Endothelial cell (in vitro differentiated cells): ENCODE results near the gene HLF. TPM values are rescaled to one million over a fixed set of nuclear protein-coding genes. Genes with fewer than 3 reads are reported as not detected.

Experiments
- DNase-seq: peaks from one replicate; pipeline ENCODE4 v3.0.0; 2021; ENCODE audit warnings: low spot score
- H3K27ac Mint-ChIP-seq: one replicate; pipeline ENCODE4 v1.8.0; 2021; ENCODE audit warnings: mixed read lengths, inconsistent platforms; ENCODE audit not compliant: unreplicated experiment
- H3K27me3 Mint-ChIP-seq: one replicate; pipeline ENCODE4 v1.8.0; 2021; ENCODE audit warnings: mild to moderate bottlenecking, moderate library complexity, mixed read lengths, inconsistent platforms; ENCODE audit not compliant: unreplicated experiment
- H3K36me3 Mint-ChIP-seq: one replicate; pipeline ENCODE4 v1.8.0; 2021; ENCODE audit warnings: mild to moderate bottlenecking, low read depth, mixed read lengths, inconsistent platforms; ENCODE audit not compliant: unreplicated experiment
- H3K4me1 Mint-ChIP-seq: one replicate; pipeline ENCODE4 v1.8.0; 2021; ENCODE audit warnings: mild to moderate bottlenecking, mixed read lengths, inconsistent platforms; ENCODE audit not compliant: unreplicated experiment
- H3K4me3 Mint-ChIP-seq: one replicate; pipeline ENCODE4 v1.8.0; 2021; ENCODE audit warnings: mild to moderate bottlenecking, mixed read lengths, inconsistent platforms; ENCODE audit not compliant: unreplicated experiment
- H3K9me3 Mint-ChIP-seq: one replicate; pipeline ENCODE4 v1.8.0; 2021; ENCODE audit warnings: mixed read lengths, inconsistent platforms; ENCODE audit not compliant: unreplicated experiment
- total RNA-seq: library from RNA; stranded (reverse); fragmentation: NEBNext Ultra II Directional; extraction: Animal tissue kit (Norgen Biotek cat#: 25700); gene quantifications from one replicate; pipeline ENCODE4 v1.2.1, GENCODE V29; 2021; ENCODE audit not compliant: unreplicated experiment
- TF ChIP-seq, protein P1 (sequence below): fragments of 200-600 bp; sonication (generic); IDR thresholded peaks from one replicate; pipeline ENCODE4 v1.5.0; 2021; ENCODE audit warnings: antibody characterized with exemption; ENCODE audit not compliant: unreplicated experiment

Gene HLF
- total RNA-seq, 1 donor from 2014 or later, result not detected

DNA sequence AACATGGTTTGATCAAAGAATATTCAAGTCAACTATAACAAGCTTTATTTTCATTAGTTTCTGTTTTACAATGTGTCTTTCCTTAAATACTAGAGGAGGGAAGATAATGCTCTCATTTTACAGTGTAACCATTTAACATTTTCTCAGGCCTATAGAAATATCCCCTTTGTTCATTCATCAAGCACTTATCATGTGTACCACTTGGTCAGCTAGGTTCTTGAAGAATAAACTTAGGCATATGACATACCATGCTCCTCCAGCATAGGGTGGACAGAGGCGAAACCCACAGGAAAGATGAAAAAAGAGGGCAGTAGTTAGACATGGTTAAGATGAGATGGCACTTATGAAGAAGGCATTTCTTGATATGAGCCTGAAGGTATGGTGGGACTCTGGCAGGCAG is 34.0 kb upstream of the HLF start:
- peaks cover 2% of the 10 kb centered on the region for H3K27me3 Mint-ChIP-seq
- TF ChIP-seq, protein P1, sequence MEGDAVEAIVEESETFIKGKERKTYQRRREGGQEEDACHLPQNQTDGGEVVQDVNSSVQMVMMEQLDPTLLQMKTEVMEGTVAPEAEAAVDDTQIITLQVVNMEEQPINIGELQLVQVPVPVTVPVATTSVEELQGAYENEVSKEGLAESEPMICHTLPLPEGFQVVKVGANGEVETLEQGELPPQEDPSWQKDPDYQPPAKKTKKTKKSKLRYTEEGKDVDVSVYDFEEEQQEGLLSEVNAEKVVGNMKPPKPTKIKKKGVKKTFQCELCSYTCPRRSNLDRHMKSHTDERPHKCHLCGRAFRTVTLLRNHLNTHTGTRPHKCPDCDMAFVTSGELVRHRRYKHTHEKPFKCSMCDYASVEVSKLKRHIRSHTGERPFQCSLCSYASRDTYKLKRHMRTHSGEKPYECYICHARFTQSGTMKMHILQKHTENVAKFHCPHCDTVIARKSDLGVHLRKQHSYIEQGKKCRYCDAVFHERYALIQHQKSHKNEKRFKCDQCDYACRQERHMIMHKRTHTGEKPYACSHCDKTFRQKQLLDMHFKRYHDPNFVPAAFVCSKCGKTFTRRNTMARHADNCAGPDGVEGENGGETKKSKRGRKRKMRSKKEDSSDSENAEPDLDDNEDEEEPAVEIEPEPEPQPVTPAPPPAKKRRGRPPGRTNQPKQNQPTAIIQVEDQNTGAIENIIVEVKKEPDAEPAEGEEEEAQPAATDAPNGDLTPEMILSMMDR, result no peak
- H3K36me3 Mint-ChIP-seq, result no peaks in the 10 kb centered on the region
- H3K9me3 Mint-ChIP-seq, result no peaks in the 10 kb centered on the region
- H3K4me3 Mint-ChIP-seq, result no peak overlapping the region
- no peak for DNase-seq
- no peak overlapping the region for H3K27ac Mint-ChIP-seq
- no peaks in the 10 kb centered on the region for H3K4me1 Mint-ChIP-seq

DNA sequence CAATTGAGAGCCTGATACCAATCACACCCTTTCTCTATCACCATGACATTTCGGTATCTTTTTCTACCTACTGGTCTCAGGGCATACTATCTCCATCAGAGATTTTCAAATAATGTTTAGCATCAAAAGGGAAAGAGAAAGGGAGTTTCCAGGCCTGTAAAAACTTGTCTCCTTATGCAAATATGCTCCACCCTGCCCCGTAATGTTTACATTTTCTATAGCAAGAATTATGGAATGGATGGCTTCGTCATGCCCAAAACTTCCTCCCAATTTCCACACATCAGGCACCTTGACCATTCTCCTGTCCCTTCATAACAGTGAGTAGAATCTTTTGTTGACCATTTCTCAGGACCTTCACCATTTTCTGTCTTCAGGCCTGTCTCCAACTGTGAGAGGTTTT is 30.9 kb upstream of the HLF start:
- no peaks in the 10 kb centered on the region for H3K9me3 Mint-ChIP-seq
- H3K4me1 Mint-ChIP-seq, result no peaks in the 10 kb centered on the region
- TF ChIP-seq, protein P1, result no peak
- H3K4me3 Mint-ChIP-seq, result no peak overlapping the region
- peaks cover 2% of the 10 kb centered on the region for H3K27me3 Mint-ChIP-seq
- no peaks in the 10 kb centered on the region for H3K36me3 Mint-ChIP-seq
- no peak for DNase-seq
- no peak overlapping the region for H3K27ac Mint-ChIP-seq

DNA sequence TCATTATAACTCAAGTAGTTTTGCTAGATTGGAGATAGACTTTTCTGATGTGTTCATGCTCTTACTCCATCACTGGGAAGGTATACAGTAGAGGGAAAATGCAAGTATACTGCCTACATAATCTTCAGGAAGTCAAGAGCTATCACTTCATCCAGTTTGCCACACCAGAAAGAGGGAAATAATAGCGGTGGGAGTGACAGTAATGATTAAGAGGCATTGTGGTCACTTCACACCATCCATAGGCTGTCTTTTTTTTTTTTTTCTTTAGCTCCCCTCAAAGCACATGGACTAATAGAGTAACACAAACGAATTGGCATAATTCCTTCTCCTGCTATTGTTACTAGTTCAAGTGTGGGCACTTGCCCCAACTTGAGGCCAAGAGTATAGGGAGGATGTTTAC is 28.4 kb upstream of the HLF start:
- Mint-ChIP-seq H3K27me3 (peaks cover 4% of the 10 kb centered on the region), H3K4me3 (no peak overlapping the region), H3K9me3 (no peaks in the 10 kb centered on the region), H3K4me1 (no peaks in the 10 kb centered on the region), H3K27ac (no peak overlapping the region), H3K36me3 (no peaks in the 10 kb centered on the region)
- TF ChIP-seq, protein P1, result no peak
- no peak for DNase-seq

DNA sequence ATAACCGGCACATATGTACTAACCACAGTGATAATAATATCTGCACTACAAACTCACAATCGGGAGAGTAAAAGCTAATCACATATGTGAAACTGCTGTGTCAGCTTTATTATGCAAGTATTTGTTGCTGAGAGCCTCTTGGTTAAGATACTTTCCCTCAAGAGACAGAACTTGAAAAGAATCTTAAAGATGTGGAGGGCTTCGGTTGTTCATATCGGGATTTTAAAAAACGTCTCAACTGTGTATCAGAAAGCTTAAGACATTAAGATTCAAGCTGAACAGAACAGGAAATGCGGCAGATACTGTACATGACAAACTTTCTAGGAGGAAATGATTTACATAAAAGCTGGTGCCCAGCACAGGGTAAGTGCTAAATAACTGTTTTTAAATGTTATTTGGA is 27.5 kb upstream of the HLF start:
- TF ChIP-seq, protein P1, result no peak
- H3K4me3 Mint-ChIP-seq, result no peak overlapping the region
- DNase-seq, result no peak

DNA sequence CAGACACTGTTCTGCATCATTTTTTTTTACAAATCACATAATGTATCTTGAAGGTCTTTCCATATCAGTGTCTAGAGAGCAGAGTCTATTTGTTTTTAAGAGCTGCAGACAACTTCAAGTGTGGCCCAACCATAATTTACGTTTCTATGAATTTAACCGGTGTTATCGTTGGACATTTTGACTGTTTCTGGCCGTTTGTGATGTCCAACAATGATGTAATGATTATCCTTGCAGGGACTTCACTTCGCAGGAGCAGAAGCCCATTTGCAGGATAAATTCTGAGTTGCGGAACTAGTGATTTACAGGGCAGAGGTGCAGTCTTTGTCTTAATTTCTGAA is 26.9 kb upstream of the HLF start:
- Mint-ChIP-seq H3K36me3 (no peaks in the 10 kb centered on the region), H3K4me3 (peak overlapping the region; percentile 39), H3K27me3 (peaks cover 4% of the 10 kb centered on the region), H3K4me1 (no peaks in the 10 kb centered on the region), H3K9me3 (no peaks in the 10 kb centered on the region), H3K27ac (no peak overlapping the region)
- DNase-seq, result no peak
- TF ChIP-seq, protein P1, result no peak

More for the DNA sequence above, 27.5 kb upstream of the HLF start:
- Mint-ChIP-seq H3K27ac (no peak overlapping the region), H3K36me3 (no peaks in the 10 kb centered on the region), H3K27me3 (peaks cover 4% of the 10 kb centered on the region), H3K9me3 (no peaks in the 10 kb centered on the region), H3K4me1 (no peaks in the 10 kb centered on the region)
